DOHH2 (cell line): ENCODE results near the gene C9orf50.

ENCODE experiments used
- CTCF ChIP-seq: fragments of 200-600 bp; sonication (generic); IDR thresholded peaks from one replicate; pipeline ENCODE4 v1.5.1; 2014; ENCODE audit warnings: antibody characterized with exemption, mild to moderate bottlenecking, low read depth, low read length; ENCODE audit not compliant: poor library complexity, severe bottlenecking
- EZH2phosphoT487 ChIP-seq: fragments of 200-600 bp; sonication (generic); IDR thresholded peaks from 2 replicates; pipeline ENCODE4 v1.6.1; 2017; ENCODE audit warnings: borderline replicate concordance, mild to moderate bottlenecking, antibody characterized with exemption, low read length, moderate library complexity, mixed read lengths

- TF ChIP-seq CTCF (no peak), EZH2phosphoT487 (no peak)
Measured at GRCh38 chr9:129585352-129585751, 35.5 kb downstream of the C9orf50 start.
